Measurements from ENCODE around the gene DHFR2. TPM values are rescaled to one million over a fixed set of nuclear protein-coding genes. Genes with fewer than 3 reads are reported as not detected.

DHFR2 gene
- total and polyA plus RNA-seq, 2 of the 4 experiments (the other 2 are of a cell fraction): 1.1 to 2.3 TPM

GRCh38 chr3:94043285-94043684 is 19.4 kb downstream of the DHFR2 start:
- no peak overlapping the region for H2BK20ac ChIP-seq (ENCODE audit: low read depth, low read length)
- DNase-seq: no peak
- H3K4me1 ChIP-seq (ENCODE audit: control insufficient read depth, insufficient read depth, low read length): no peaks in the 10 kb centered on the region
- no peak overlapping the region for H3K56ac ChIP-seq (ENCODE audit: extremely low read depth, insufficient read depth, low read length)
- no peak overlapping the region for H3K4me3 ChIP-seq (ENCODE audit: insufficient read depth, low read depth, low read length)
- no TSS peak for BruUV-seq (replicated peaks)
- no peak overlapping the region for H4K5ac ChIP-seq (ENCODE audit: low read depth, low read length)
- H2AFZ ChIP-seq (replicated peaks; ENCODE audit: low read length, poor library complexity): no peak overlapping the region
- no peaks in the 10 kb centered on the region for H3K27me3 ChIP-seq (ENCODE audit: control insufficient read depth, insufficient read depth, low read length)
- intact Hi-C loops (cut with micrococcal nuclease): no loop called here
- H2AK9ac ChIP-seq (replicated peaks; ENCODE audit: low read depth, low read length, poor library complexity): no peak overlapping the region
- WGBS, 2 experiments (ENCODE audit: extremely low coverage in 2 of 2, insufficient read length in 1 of 2): no CpG with 5 or more reads among the region's 1 CpG
- H2BK15ac ChIP-seq (ENCODE audit: low read depth, low read length): no peak overlapping the region
- dilution Hi-C loops (cut with HindIII; ENCODE audit: low sequenced_read_pairs, unreplicated experiment): no loop called here
- H2BK120ac ChIP-seq (ENCODE audit: low read depth, low read length): no peak overlapping the region
- no peaks in the 10 kb centered on the region for H3K9me3 ChIP-seq (ENCODE audit: control insufficient read depth, insufficient read depth, low read length)
- H3K4ac ChIP-seq (ENCODE audit: low read depth, low read length): no peak overlapping the region
- H3K27ac ChIP-seq (ENCODE audit: insufficient read depth, low read length): no peak overlapping the region
- no peaks in the 10 kb centered on the region for H4K20me1 ChIP-seq (ENCODE audit: insufficient read depth, low read length)
- no peak overlapping the region for H3K9ac ChIP-seq (ENCODE audit: low read depth, low read length)
- no peak overlapping the region for H3K23ac ChIP-seq (ENCODE audit: low read depth, low read length)
- in situ Hi-C loops (cut with MboI; ENCODE audit: low sequenced_read_pairs): no loop called here
- no peaks in the 10 kb centered on the region for H3K79me1 ChIP-seq (ENCODE audit: low read depth in 1 of 2, low read length in 2 of 2)
- TF ChIP-seq BHLHE40 (IDR thresholded peaks at IDR 0.05; ENCODE audit: low read depth, low read length) (no peak), CHD1 (IDR thresholded peaks at IDR 0.05; ENCODE audit: low read depth, low read length) (no peak), POLR2A (IDR thresholded peaks at IDR 0.05; ENCODE audit: low read depth, low read length) (no peak), CTCF (conservative IDR thresholded peaks at IDR 0.05; ENCODE audit: low read depth, low read length) (no peak), MXI1 (IDR thresholded peaks at IDR 0.05; ENCODE audit: borderline replicate concordance, low read depth, low read length) (no peak), RCOR1 (IDR thresholded peaks at IDR 0.05; ENCODE audit: insufficient replicate concordance, low read length) (no peak), MAZ (IDR thresholded peaks at IDR 0.05; ENCODE audit: borderline replicate concordance, low read depth, low read length) (no peak)
- H3K14ac ChIP-seq (replicated peaks; ENCODE audit: low read depth, low read length): no peak overlapping the region
- no peaks in the 10 kb centered on the region for H3K9me1 ChIP-seq (ENCODE audit: insufficient read depth, low read length)
- no peak overlapping the region for H2BK5ac ChIP-seq (ENCODE audit: low read depth, low read length, poor library complexity, severe bottlenecking)
- no peak overlapping the region for H3K18ac ChIP-seq (ENCODE audit: low read depth, low read length)
- peaks cover 5% of the 10 kb centered on the region; the same call in 1 of the 2 replicates for H3K36me3 ChIP-seq (ENCODE audit: control insufficient read depth, insufficient read depth, low read length)
- no peak overlapping the region for H2AK5ac ChIP-seq (ENCODE audit: low read depth, low read length)
- H4K8ac ChIP-seq (ENCODE audit: low read depth in 2 of 2, low read length in 2 of 2): no peak overlapping the region
- no peak overlapping the region for H3K4me2 ChIP-seq (ENCODE audit: low read depth, low read length)
- no peak overlapping the region for H4K91ac ChIP-seq (ENCODE audit: insufficient read depth, low read depth, low read length)
- ChIA-PET POLR2A (ENCODE audit: unreplicated experiment) (no interaction called here), CTCF (no interaction called here)
- ATAC-seq (ENCODE audit: low read depth): no peak

All from IMR-90 (cell line).